ENCODE measurements around the gene SCYL1.

DNA sequence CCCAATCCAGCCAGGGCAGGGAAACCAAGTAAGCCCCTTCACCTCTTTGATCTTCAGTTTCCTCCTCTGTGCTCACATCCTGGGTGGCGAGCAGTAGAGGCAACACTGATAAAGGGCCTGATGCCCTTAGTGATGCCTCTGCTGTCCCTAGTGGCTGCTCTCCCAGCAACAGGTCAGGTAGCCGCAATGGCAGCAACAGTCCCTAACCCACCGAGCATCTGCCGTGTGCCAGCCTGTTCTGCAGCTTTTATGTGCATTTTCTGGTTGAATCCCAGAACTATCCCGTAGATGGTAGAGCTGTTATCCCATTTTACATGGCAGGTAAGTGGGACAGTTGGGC is 5.2 kb downstream of the SCYL1 start:
- TF ChIP-seq MYC (IDR thresholded peaks at IDR 0.05; ENCODE audit: low read depth, low read length) (no peak), CTCF (IDR thresholded peaks at IDR 0.05; ENCODE audit: low read depth, low read length) (peak; percentile 39)

Measured in NB4 (cell line).